HG02588 (cell line): ENCODE measurements around the gene NSG1.
"Not testable (repeated sequence)": the region's sequence is repeated elsewhere in the genome, so short reads cannot be mapped to it uniquely, and the experiment has no call there.

Source experiments
- ATAC-seq: cut with Tn5 transposase; IDR thresholded peaks from one replicate; pipeline ENCODE4 v1.9.1; 2021; ENCODE audit warnings: mild to moderate bottlenecking, moderate library complexity; ENCODE audit not compliant: unreplicated experiment

Gene NSG1

DNA sequence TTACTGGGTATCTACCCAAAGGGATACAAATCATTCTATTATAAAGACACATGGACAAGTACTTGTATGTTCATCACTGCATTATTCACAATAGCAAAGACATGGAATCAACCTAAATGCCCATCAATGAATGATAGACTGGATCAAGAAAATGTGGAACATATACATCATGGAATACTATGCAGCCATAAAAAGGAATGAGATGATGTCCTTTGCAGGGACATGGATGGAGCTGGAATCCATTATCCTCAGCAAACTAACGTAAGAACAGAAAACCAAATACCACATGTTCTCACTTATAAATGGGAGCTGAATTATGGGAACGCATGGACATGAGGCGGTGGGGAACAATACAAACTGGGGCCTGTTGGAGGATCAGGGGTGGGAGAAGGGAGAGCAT, 78.3 kb downstream of the NSG1 start:
- not testable (repeated sequence) for ATAC-seq
